ENCODE measurements around the gene ANKRD29.

Gene ANKRD29

GRCh38 chr18:23626451-23627279 is 36.0 kb downstream of the ANKRD29 start:
- no peak for TF ChIP-seq USF1 (IDR thresholded peaks at IDR 0.05)
- TF ChIP-seq, protein P1, sequence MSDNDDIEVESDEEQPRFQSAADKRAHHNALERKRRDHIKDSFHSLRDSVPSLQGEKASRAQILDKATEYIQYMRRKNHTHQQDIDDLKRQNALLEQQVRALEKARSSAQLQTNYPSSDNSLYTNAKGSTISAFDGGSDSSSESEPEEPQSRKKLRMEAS (IDR thresholded peaks at IDR 0.05): peak; percentile 37; the same call in 1 of the 2 replicates

DNA sequence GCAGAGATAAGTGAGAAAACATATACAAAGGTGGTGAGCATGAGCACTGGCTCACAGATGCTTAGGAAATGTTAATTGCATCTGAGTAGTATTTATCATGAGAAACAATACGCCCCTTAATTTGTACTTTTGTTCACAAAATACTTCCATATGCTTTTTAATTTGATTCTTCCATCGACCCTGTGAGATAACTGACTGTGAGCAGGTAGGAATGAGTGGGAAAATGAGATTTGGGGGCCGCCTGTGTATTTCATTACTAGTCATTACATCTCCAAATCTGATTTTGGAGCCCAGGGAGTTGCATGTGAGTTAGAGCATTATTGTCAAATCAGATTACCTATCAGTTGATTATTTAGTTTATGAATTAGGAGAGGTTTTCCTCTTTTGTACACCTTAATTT is 39.7 kb downstream of the ANKRD29 start:
- no peak for TF ChIP-seq TAF1 (IDR thresholded peaks at IDR 0.05; ENCODE audit: low read depth)
- TF ChIP-seq NFIC (IDR thresholded peaks at IDR 0.05): no peak
- TF ChIP-seq TCF12 (IDR thresholded peaks at IDR 0.05; ENCODE audit: low read depth): no peak
- no peak for TF ChIP-seq EP300 (IDR thresholded peaks at IDR 0.05; ENCODE audit: borderline replicate concordance)
- TF ChIP-seq TEAD4 (IDR thresholded peaks at IDR 0.05): no peak
- no peak for TF ChIP-seq CEBPB (IDR thresholded peaks at IDR 0.05)
- no peak for TF ChIP-seq ZBTB7A (IDR thresholded peaks at IDR 0.05; ENCODE audit: low read depth)
- TF ChIP-seq FOXM1 (IDR thresholded peaks at IDR 0.05; ENCODE audit: borderline replicate concordance, low read depth): no peak

- TF ChIP-seq TAF1 (IDR thresholded peaks at IDR 0.05; ENCODE audit: low read depth) (no peak), YY1 (IDR thresholded peaks at IDR 0.05; ENCODE audit: low read depth) (no peak), CEBPB (IDR thresholded peaks at IDR 0.05) (no peak), EGR1 (IDR thresholded peaks at IDR 0.05) (no peak), TCF12 (IDR thresholded peaks at IDR 0.05; ENCODE audit: low read depth) (no peak), CREB1 (IDR thresholded peaks at IDR 0.05; ENCODE audit: low read depth) (no peak), FOXM1 (IDR thresholded peaks at IDR 0.05; ENCODE audit: borderline replicate concordance, low read depth) (no peak), ZBTB7A (IDR thresholded peaks at IDR 0.05; ENCODE audit: low read depth) (no peak), TEAD4 (IDR thresholded peaks at IDR 0.05) (no peak), EP300 (IDR thresholded peaks at IDR 0.05; ENCODE audit: borderline replicate concordance) (no peak), NFIC (IDR thresholded peaks at IDR 0.05) (no peak), USF1 (IDR thresholded peaks at IDR 0.05) (no peak), RAD21 (IDR thresholded peaks at IDR 0.05; ENCODE audit: low read depth) (no peak)
- TF ChIP-seq, protein P1 (IDR thresholded peaks at IDR 0.05): no peak
- TF ChIP-seq, protein P2, sequence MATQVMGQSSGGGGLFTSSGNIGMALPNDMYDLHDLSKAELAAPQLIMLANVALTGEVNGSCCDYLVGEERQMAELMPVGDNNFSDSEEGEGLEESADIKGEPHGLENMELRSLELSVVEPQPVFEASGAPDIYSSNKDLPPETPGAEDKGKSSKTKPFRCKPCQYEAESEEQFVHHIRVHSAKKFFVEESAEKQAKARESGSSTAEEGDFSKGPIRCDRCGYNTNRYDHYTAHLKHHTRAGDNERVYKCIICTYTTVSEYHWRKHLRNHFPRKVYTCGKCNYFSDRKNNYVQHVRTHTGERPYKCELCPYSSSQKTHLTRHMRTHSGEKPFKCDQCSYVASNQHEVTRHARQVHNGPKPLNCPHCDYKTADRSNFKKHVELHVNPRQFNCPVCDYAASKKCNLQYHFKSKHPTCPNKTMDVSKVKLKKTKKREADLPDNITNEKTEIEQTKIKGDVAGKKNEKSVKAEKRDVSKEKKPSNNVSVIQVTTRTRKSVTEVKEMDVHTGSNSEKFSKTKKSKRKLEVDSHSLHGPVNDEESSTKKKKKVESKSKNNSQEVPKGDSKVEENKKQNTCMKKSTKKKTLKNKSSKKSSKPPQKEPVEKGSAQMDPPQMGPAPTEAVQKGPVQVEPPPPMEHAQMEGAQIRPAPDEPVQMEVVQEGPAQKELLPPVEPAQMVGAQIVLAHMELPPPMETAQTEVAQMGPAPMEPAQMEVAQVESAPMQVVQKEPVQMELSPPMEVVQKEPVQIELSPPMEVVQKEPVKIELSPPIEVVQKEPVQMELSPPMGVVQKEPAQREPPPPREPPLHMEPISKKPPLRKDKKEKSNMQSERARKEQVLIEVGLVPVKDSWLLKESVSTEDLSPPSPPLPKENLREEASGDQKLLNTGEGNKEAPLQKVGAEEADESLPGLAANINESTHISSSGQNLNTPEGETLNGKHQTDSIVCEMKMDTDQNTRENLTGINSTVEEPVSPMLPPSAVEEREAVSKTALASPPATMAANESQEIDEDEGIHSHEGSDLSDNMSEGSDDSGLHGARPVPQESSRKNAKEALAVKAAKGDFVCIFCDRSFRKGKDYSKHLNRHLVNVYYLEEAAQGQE (IDR thresholded peaks at IDR 0.05; ENCODE audit: low read depth): no peak
These were observed 43.3 kb downstream of the ANKRD29 start for GRCh38 chr18:23619388-23619881.

- TF ChIP-seq NFIC (IDR thresholded peaks at IDR 0.05) (no peak), TCF12 (IDR thresholded peaks at IDR 0.05; ENCODE audit: low read depth) (no peak), CEBPB (IDR thresholded peaks at IDR 0.05) (no peak), RAD21 (IDR thresholded peaks at IDR 0.05; ENCODE audit: low read depth) (no peak), EP300 (IDR thresholded peaks at IDR 0.05; ENCODE audit: borderline replicate concordance) (no peak), FOXM1 (IDR thresholded peaks at IDR 0.05; ENCODE audit: borderline replicate concordance, low read depth) (no peak), EGR1 (IDR thresholded peaks at IDR 0.05) (no peak), TEAD4 (IDR thresholded peaks at IDR 0.05) (no peak), ZBTB7A (IDR thresholded peaks at IDR 0.05; ENCODE audit: low read depth) (no peak), YY1 (IDR thresholded peaks at IDR 0.05; ENCODE audit: low read depth) (no peak), CREB1 (IDR thresholded peaks at IDR 0.05; ENCODE audit: low read depth) (no peak), TAF1 (IDR thresholded peaks at IDR 0.05; ENCODE audit: low read depth) (no peak)
- TF ChIP-seq, protein P1 (IDR thresholded peaks at IDR 0.05): no peak
- TF ChIP-seq, protein P2 (IDR thresholded peaks at IDR 0.05; ENCODE audit: low read depth): no peak
These were observed 43.8 kb downstream of the ANKRD29 start for GRCh38 chr18:23618862-23619387.

DNA sequence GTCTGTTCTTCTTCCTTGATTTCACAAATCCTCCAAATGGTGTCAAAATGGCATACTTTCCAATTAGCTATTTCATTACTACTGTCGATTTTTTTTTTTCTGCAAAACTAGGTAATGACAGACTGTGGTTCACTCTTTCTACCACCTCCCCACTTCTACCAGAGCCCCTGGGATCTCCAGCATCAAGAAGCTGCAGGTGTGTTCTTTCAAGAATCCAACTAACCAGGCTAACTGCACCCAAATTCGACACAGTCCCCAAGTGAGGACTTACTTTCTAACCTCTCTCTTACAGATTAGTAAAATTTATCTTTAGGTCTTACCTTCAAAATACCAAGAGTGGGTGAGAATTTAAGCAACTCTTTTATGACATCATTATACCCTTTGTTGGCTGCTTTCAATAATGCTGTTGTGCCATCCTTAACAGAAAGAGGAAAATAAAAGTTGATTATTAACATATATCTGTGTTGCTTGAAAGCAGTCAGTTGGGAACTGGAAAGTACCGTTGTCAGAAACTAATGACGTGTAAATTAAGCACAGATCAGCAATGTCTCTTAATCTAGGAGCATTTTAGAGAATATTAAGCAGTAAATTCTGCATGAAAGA is 45.2 kb downstream of the ANKRD29 start:
- TF ChIP-seq USF1 (IDR thresholded peaks at IDR 0.05) (no peak), TCF12 (IDR thresholded peaks at IDR 0.05; ENCODE audit: low read depth) (no peak), NFIC (IDR thresholded peaks at IDR 0.05) (no peak), EGR1 (IDR thresholded peaks at IDR 0.05) (no peak), CEBPB (IDR thresholded peaks at IDR 0.05) (no peak), EP300 (IDR thresholded peaks at IDR 0.05; ENCODE audit: borderline replicate concordance) (no peak), TEAD4 (IDR thresholded peaks at IDR 0.05) (no peak), TAF1 (IDR thresholded peaks at IDR 0.05; ENCODE audit: low read depth) (no peak), YY1 (IDR thresholded peaks at IDR 0.05; ENCODE audit: low read depth) (no peak)
- TF ChIP-seq, protein P2 (IDR thresholded peaks at IDR 0.05; ENCODE audit: low read depth): no peak
- TF ChIP-seq, protein P1 (IDR thresholded peaks at IDR 0.05): no peak
